ENCODE results near the gene INAFM2. TPM values are rescaled to one million over a fixed set of nuclear protein-coding genes. Genes with fewer than 3 reads are reported as not detected.

Gene INAFM2
- total RNA-seq, 1 donor from 2014 or later = 9.5 TPM

DNA sequence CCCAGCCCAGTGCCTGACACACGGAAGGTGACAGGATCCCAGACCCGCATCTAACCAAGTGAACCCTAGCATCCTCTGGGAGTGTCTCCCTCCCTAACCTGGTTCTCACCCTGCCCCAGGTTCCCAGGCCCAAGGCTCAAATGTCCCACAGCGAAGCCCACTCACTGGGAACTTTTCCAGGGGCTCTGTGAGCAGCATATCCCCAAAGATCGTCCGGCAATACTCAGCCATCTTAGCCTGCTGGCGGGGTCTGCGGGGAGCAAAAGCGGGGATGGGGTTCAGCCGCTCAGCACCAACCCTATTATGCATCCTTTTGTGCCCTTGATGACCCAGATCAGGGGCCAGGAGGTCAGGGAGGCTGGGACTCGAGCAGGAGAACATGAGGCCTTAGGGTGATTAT is 26.1 kb upstream of the INAFM2 start:
- TF ChIP-seq, protein P1, sequence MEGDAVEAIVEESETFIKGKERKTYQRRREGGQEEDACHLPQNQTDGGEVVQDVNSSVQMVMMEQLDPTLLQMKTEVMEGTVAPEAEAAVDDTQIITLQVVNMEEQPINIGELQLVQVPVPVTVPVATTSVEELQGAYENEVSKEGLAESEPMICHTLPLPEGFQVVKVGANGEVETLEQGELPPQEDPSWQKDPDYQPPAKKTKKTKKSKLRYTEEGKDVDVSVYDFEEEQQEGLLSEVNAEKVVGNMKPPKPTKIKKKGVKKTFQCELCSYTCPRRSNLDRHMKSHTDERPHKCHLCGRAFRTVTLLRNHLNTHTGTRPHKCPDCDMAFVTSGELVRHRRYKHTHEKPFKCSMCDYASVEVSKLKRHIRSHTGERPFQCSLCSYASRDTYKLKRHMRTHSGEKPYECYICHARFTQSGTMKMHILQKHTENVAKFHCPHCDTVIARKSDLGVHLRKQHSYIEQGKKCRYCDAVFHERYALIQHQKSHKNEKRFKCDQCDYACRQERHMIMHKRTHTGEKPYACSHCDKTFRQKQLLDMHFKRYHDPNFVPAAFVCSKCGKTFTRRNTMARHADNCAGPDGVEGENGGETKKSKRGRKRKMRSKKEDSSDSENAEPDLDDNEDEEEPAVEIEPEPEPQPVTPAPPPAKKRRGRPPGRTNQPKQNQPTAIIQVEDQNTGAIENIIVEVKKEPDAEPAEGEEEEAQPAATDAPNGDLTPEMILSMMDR (IDR thresholded peaks at IDR 0.05) = no peak
- Mint-ChIP-seq H3K4me1 (peaks cover 3% of the 10 kb centered on the region), H3K4me3 (no peak overlapping the region), H3K9me3 (peaks cover 3% of the 10 kb centered on the region), H3K27ac (no peak overlapping the region), H3K36me3 (ENCODE audit: low read depth) (peaks cover 77% of the 10 kb centered on the region), H3K27me3 (no peaks in the 10 kb centered on the region)
- ChIA-PET CTCF (no interaction called here), POLR2A (no interaction called here)
- intact Hi-C loops (cut with micrococcal nuclease) = no loop called here
- ATAC-seq (ENCODE audit: low read depth) (no peak), DNase-seq (no peak)

DNA sequence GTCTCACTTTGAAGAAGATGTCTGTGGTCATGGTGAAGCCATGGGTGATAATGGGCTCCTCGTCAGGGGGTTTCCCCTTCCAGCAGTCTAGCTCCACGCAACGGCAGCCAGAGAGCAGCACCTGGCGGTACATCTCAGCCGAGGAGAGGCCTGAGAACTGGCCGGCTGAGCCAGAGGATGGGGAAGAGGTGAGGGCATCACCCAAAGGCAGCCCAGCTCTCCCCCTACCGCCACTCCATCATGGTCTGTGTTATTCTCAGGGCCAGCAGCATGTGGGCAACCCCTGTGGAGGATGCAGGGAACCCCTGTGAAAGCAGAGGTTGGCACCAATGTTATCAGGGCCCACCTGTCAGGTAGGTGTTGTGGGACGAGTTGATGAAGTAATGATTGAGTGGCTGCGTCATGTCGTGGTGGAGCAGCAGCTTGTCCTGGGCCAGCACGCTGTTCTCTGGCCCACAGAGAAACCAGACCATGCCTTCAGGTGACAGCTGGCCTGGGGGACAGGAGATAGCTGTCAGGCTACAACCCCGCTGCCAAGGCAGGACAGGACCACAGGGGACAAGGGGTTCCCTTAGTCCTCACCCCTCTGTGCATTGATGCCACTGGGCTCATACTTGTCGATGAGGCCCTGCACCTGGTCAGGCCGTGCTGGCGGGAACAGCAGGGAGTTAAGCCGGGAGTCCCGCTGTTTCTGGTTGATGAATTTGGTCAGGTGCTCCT is 25.1 kb upstream of the INAFM2 start:
- intact Hi-C loops (cut with micrococcal nuclease) = no loop called here
- CTCF ChIA-PET = no interaction called here
- Mint-ChIP-seq H3K9me3 (peaks cover 3% of the 10 kb centered on the region), H3K4me3 (no peak overlapping the region), H3K27ac (no peak overlapping the region), H3K4me1 (peaks cover 3% of the 10 kb centered on the region), H3K36me3 (ENCODE audit: low read depth) (peaks cover 80% of the 10 kb centered on the region), H3K27me3 (no peaks in the 10 kb centered on the region)
- TF ChIP-seq, protein P1 (IDR thresholded peaks at IDR 0.05) = no peak
- POLR2A ChIA-PET = no interaction called here
- DNase-seq (no peak), ATAC-seq (ENCODE audit: low read depth) (no peak)

DNA sequence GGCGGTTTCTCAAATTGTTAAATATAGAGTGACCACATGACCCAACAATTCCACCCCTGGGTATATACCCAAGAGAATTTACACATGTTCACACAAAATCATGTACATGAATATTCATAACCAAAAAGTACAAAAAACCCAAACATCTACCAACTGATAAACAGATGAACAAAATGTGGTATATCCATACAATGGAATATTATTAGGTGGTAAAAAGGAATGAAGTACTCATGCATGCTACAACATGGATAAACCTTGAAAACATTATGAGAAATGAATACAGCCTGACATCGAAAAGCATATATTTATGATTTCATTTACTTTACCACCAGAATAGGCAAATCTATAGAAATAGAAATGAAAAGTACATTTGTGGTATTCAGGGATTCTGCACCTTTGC is 23.1 kb upstream of the INAFM2 start:
- Mint-ChIP-seq H3K27ac (no peak overlapping the region), H3K36me3 (ENCODE audit: low read depth) (peaks cover 82% of the 10 kb centered on the region), H3K4me1 (peaks cover 6% of the 10 kb centered on the region), H3K27me3 (no peaks in the 10 kb centered on the region), H3K4me3 (no peak overlapping the region), H3K9me3 (peaks cover 3% of the 10 kb centered on the region)
- ChIA-PET POLR2A (no interaction called here), CTCF (interaction anchor here (0.6 to 0.8 kb wide), 2 partner anchors 21 to 39 kb away, joined by 3 read pairs; no protein-coding TSS in a partner anchor)
- ATAC-seq (ENCODE audit: low read depth) (no peak), DNase-seq (no peak)
- TF ChIP-seq, protein P1 (IDR thresholded peaks at IDR 0.05) = no peak
- intact Hi-C loops (cut with micrococcal nuclease) = no loop called here

DNA sequence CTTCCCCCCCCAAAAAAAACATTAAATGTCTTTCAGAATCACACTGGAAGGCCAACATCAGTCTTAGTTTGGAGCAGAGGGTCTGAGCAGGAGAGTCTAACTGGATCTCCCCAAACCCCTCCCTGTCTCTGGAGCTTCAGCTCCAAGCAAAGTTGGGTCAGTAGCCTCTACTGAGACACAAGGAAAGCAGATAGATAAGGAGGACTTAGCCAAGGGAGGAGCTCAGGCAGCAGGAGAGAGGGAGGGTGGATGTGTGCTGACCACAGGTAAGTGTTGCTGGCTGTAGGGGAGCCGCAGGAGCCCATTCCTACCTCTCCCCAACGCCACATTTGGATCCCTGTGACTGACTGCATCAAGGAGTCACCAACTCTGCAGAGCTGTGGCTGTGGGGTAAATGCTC is 22.7 kb upstream of the INAFM2 start:
- CTCF ChIA-PET = interaction anchor here (0.6 to 0.8 kb wide), 2 partner anchors 22 to 39 kb away, joined by 3 read pairs; no protein-coding TSS in a partner anchor
- TF ChIP-seq, protein P1 (IDR thresholded peaks at IDR 0.05) = no peak
- intact Hi-C loops (cut with micrococcal nuclease) = no loop called here
- H3K4me1 Mint-ChIP-seq = peaks cover 7% of the 10 kb centered on the region
- no peak for DNase-seq
- no peak overlapping the region for H3K4me3 Mint-ChIP-seq
- ATAC-seq (ENCODE audit: low read depth) = no peak
- no peak overlapping the region for H3K27ac Mint-ChIP-seq
- POLR2A ChIA-PET = no interaction called here
- H3K9me3 Mint-ChIP-seq = peaks cover 3% of the 10 kb centered on the region
- no peaks in the 10 kb centered on the region for H3K27me3 Mint-ChIP-seq
- H3K36me3 Mint-ChIP-seq (ENCODE audit: low read depth) = peaks cover 78% of the 10 kb centered on the region

DNA sequence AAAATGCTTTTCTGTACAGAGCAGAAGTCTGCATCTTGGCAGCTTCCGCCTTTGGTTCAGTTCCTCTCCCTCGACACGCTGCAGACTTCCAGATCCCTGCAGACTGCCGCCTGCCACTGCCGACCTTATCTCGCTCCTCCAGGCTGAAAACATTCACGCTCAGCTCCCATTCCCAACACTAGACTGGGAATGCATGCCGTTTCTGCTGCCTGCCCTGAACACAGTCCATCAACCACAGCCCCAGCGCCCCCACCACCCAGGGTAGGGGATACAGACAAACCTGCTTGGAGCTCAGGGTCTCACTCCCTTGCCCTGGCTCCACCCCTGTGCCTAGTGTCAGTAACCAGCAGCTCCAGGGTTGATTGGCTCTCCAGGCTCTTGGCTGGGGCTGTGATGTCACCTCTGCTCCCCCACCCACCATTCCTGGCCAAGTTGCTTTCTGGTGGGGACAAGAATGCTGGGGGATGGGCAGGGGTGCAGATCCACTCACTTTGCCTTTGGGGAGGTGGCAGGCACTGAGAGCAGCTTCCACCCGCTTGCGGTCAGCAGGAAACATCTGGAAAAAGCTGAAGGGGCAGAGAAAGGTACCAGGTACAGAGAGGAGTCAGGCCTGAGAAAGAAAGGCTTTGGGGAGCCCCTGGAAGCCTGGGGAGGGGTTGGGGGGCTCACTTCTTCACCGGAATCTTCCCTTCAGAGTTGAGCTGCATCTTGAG is 21.9 kb upstream of the INAFM2 start:
- intact Hi-C loops (cut with micrococcal nuclease) = no loop called here
- ATAC-seq (ENCODE audit: low read depth) (no peak), DNase-seq (no peak)
- Mint-ChIP-seq H3K4me1 (peaks cover 14% of the 10 kb centered on the region), H3K9me3 (peaks cover 3% of the 10 kb centered on the region), H3K36me3 (ENCODE audit: low read depth) (peaks cover 71% of the 10 kb centered on the region), H3K4me3 (no peak overlapping the region), H3K27me3 (no peaks in the 10 kb centered on the region), H3K27ac (no peak overlapping the region)
- TF ChIP-seq, protein P1 (IDR thresholded peaks at IDR 0.05) = no peak
- ChIA-PET CTCF (interaction anchor here (0.8 kb wide), 1 partner anchor 22 kb away, joined by 3 read pairs; no protein-coding TSS in a partner anchor), POLR2A (interaction anchor here (1.7 kb wide), 1 partner anchor 262 kb away, joined by 3 read pairs; the partner anchor contains the start of gene SRP14)

All from activated B cell treated with CpG ODN at 0.5 μM for 24 hours (primary cell).